Mesenchymal stem cell (in vitro differentiated cells and primary cell): ENCODE data around the gene NUP160.

Experiments used
- DNase-seq: peaks from one replicate; pipeline ENCODE4 v3.0.0-alpha.2; 2013
- H2AFZ ChIP-seq: one replicate; pipeline ENCODE4 v1.6.1; 2013; ENCODE audit warnings: low read depth, mild to moderate bottlenecking, control low read depth, inconsistent platforms, low read length, moderate library complexity
- H2AK5ac ChIP-seq: 2 replicates; pipeline ENCODE4 v1.6.1; 2013; ENCODE audit warnings: low read length, moderate library complexity, mild to moderate bottlenecking, inconsistent platforms; ENCODE audit not compliant: severe bottlenecking
- H2BK120ac ChIP-seq: one replicate; pipeline ENCODE4 v1.6.1; 2013; ENCODE audit warnings: low read depth, mild to moderate bottlenecking, inconsistent platforms, low read length, moderate library complexity
- H2BK12ac ChIP-seq, 2 experiments: one replicate each; pipeline ENCODE4 v1.6.1; 2013; ENCODE audit warnings: inconsistent platforms in 2 of 2, low read length in 2 of 2, mild to moderate bottlenecking in 2 of 2, moderate library complexity in 2 of 2, control low read depth in 1 of 2
- H2BK15ac ChIP-seq: one replicate; pipeline ENCODE4 v1.6.1; 2013; ENCODE audit warnings: mild to moderate bottlenecking, low read depth, inconsistent platforms; ENCODE audit not compliant: poor library complexity, severe bottlenecking
- H2BK5ac ChIP-seq: 2 replicates; pipeline ENCODE4 v1.6.1; 2013; ENCODE audit warnings: low read depth, mild to moderate bottlenecking, low read length, control low read depth, inconsistent platforms; ENCODE audit not compliant: poor library complexity, severe bottlenecking
- H3K14ac ChIP-seq, 2 experiments: one replicate each; pipeline ENCODE4 v1.6.1; 2013; ENCODE audit warnings: inconsistent platforms in 2 of 2, low read length in 2 of 2, control low read depth in 1 of 2, mild to moderate bottlenecking in 1 of 2, moderate library complexity in 1 of 2
- H3K18ac ChIP-seq, 2 experiments: one replicate each; pipeline ENCODE4 v1.6.1; 2013; ENCODE audit warnings: inconsistent platforms in 2 of 2, low read length in 2 of 2, control low read depth in 1 of 2, low read depth in 1 of 2, mild to moderate bottlenecking in 1 of 2
- H3K23ac ChIP-seq, 2 experiments: one replicate each; pipeline ENCODE4 v1.6.1; 2013; ENCODE audit warnings: inconsistent platforms in 2 of 2, low read length in 2 of 2, mild to moderate bottlenecking in 2 of 2, moderate library complexity in 2 of 2, control low read depth in 1 of 2
- H3K27ac ChIP-seq: 2 replicates; pipeline ENCODE4 v1.5.1; 2013; ENCODE audit warnings: mild to moderate bottlenecking, moderate library complexity, low read length, control low read depth, inconsistent platforms; ENCODE audit not compliant: poor library complexity, severe bottlenecking
- H3K27me3 ChIP-seq, 2 experiments: 2 replicates each; pipeline versions ENCODE4 v1.6.1 to v1.7.0; 2013; ENCODE audit warnings: low read length in 2 of 2, mild to moderate bottlenecking in 2 of 2, moderate library complexity in 2 of 2, control low read depth in 1 of 2, inconsistent platforms in 1 of 2; ENCODE audit not compliant: control insufficient read depth in 1 of 2, insufficient read depth in 1 of 2
- H3K36me3 ChIP-seq, 2 experiments: 2 replicates each; pipeline versions ENCODE4 v1.6.1 to v1.7.0; 2013; ENCODE audit warnings: low read length in 2 of 2, control low read depth in 1 of 2, inconsistent platforms in 1 of 2, low read depth in 1 of 2, mild to moderate bottlenecking in 1 of 2; ENCODE audit not compliant: insufficient read depth in 2 of 2, control insufficient read depth in 1 of 2
- H3K4ac ChIP-seq, 2 experiments: one replicate each; pipeline ENCODE4 v1.6.1; 2013; ENCODE audit warnings: inconsistent platforms in 2 of 2, low read length in 2 of 2, mild to moderate bottlenecking in 2 of 2, moderate library complexity in 2 of 2, control low read depth in 1 of 2, low read depth in 1 of 2
- H3K4me1 ChIP-seq: 2 replicates; pipeline ENCODE4 v1.6.1; 2013; ENCODE audit warnings: low read depth, low read length, control low read depth; ENCODE audit not compliant: control insufficient read depth, insufficient read depth
- H3K4me2 ChIP-seq: 2 replicates; pipeline ENCODE4 v1.6.1; 2013; ENCODE audit warnings: low read length, mild to moderate bottlenecking, inconsistent platforms; ENCODE audit not compliant: poor library complexity, severe bottlenecking
- H3K4me3 ChIP-seq, 2 experiments: 2 replicates each; pipeline versions ENCODE4 v1.5.1 to v1.7.0; 2013; ENCODE audit warnings: low read length in 2 of 2, mild to moderate bottlenecking in 2 of 2, control low read depth in 1 of 2, low read depth in 1 of 2; ENCODE audit not compliant: insufficient read depth in 1 of 2
- H3K79me1 ChIP-seq: replicated peaks from 2 replicates; pipeline ENCODE4 v1.6.1; 2013; ENCODE audit warnings: mild to moderate bottlenecking, control low read depth, low read length, inconsistent platforms; ENCODE audit not compliant: poor library complexity, severe bottlenecking
- H3K9ac ChIP-seq: 2 replicates; pipeline ENCODE4 v1.7.0; 2013; ENCODE audit warnings: mild to moderate bottlenecking, low read length, moderate library complexity
- H3K9me3 ChIP-seq: 2 replicates; pipeline ENCODE4 v1.7.0; 2013; ENCODE audit warnings: mild to moderate bottlenecking, low read length; ENCODE audit not compliant: control insufficient read depth
- H4K8ac ChIP-seq: one replicate; pipeline ENCODE4 v1.6.1; 2013; ENCODE audit warnings: inconsistent platforms, mild to moderate bottlenecking, low read length, moderate library complexity
- H4K91ac ChIP-seq: one replicate; pipeline ENCODE4 v1.6.1; 2013; ENCODE audit warnings: mild to moderate bottlenecking, low read length, inconsistent platforms
- WGBS: methylation state at CpG from one replicate; pipeline ENCODE4 v1.1.7; 2013; ENCODE audit warnings: mixed read lengths; 5-methylcytosine and 5-hydroxymethylcytosine counted together

NUP160 gene

DNA sequence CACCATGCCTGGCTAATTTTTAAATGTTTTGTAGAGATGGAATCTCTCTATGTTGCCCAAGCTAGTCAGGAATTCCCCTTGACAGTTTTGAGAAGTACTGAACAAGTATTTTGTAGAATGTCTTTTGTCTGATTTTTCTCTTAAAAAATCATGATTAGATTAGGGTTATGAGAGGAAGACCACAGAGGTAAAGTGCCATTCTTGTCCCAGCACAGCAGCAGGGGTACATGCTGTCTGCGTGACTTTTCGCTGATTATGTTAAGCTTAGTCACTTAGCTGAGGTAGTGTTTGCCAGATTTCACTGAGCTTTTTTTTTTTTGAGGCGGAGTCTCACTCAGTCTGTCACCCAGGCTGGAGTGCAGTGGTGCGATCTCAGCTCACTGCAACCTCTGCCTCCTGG is 13.6 kb upstream of the NUP160 start:
- H3K14ac ChIP-seq = no peak overlapping the region
- peak overlapping the region in 1 of 2 experiments; percentile 52 for H2BK12ac ChIP-seq
- H3K4ac ChIP-seq = no peak overlapping the region
- no peak overlapping the region for H3K23ac ChIP-seq
- H2BK15ac ChIP-seq = no peak overlapping the region
- H4K91ac ChIP-seq = no peak overlapping the region
- no peak overlapping the region for H4K8ac ChIP-seq
- H3K4me2 ChIP-seq = no peak overlapping the region
- H3K9ac ChIP-seq = peak overlapping the region; percentile 51
- H2AK5ac ChIP-seq = no peak overlapping the region
- H2BK120ac ChIP-seq = peak overlapping the region; percentile 79
- H3K36me3 ChIP-seq = no peaks in the 10 kb centered on the region
- H3K79me1 ChIP-seq = no peaks in the 10 kb centered on the region
- H3K9me3 ChIP-seq = no peaks in the 10 kb centered on the region
- no peak overlapping the region for H2BK5ac ChIP-seq
- H3K4me1 ChIP-seq = no peaks in the 10 kb centered on the region
- no peak overlapping the region for H3K18ac ChIP-seq
- H2AFZ ChIP-seq = no peak overlapping the region
- H3K27ac ChIP-seq = no peak overlapping the region
- no peak overlapping the region for H3K4me3 ChIP-seq
- WGBS = 46% methylated on average over 3 of the region's 4 CpGs
- DNase-seq = peak; percentile 80
- no peaks in the 10 kb centered on the region for H3K27me3 ChIP-seq

DNA sequence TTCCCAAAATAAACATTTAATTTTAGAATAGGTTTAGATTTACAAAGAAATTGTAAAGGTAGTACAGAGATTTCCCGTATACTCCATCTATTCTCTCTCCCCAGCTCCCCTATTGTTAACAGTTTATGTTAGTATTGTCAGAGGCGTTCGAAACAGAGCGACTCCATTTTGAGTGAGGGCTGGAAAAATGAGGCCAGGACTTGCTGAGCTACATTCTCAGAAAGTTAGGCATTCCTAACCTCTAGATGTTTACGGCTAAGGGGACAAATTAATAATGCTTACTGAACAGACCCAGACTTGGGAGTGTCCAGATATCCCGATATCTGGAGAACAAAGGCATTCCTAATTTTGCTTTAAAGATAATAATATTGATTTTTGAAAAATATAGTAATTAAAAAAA is 12.4 kb upstream of the NUP160 start:
- H3K36me3 ChIP-seq = no peaks in the 10 kb centered on the region
- H3K79me1 ChIP-seq = no peaks in the 10 kb centered on the region
- no peaks in the 10 kb centered on the region for H3K27me3 ChIP-seq
- H3K4me3 ChIP-seq = no peak overlapping the region
- no peaks in the 10 kb centered on the region for H3K9me3 ChIP-seq
- whole genome bisulfite sequencing = 93% methylated on average over 4 of the region's 6 CpGs
- no peak for DNase-seq
- no peak overlapping the region for H3K23ac ChIP-seq
- H3K4me2 ChIP-seq = no peak overlapping the region
- H2AK5ac ChIP-seq = no peak overlapping the region
- H2AFZ ChIP-seq = no peak overlapping the region
- no peak overlapping the region for H2BK5ac ChIP-seq
- H3K4me1 ChIP-seq = no peaks in the 10 kb centered on the region
- H2BK12ac ChIP-seq = no peak overlapping the region
- no peak overlapping the region for H2BK15ac ChIP-seq
- H4K8ac ChIP-seq = no peak overlapping the region
- H3K9ac ChIP-seq = no peak overlapping the region
- no peak overlapping the region for H3K27ac ChIP-seq
- no peak overlapping the region for H3K18ac ChIP-seq
- no peak overlapping the region for H4K91ac ChIP-seq
- no peak overlapping the region for H3K4ac ChIP-seq
- H3K14ac ChIP-seq = no peak overlapping the region
- no peak overlapping the region for H2BK120ac ChIP-seq

DNA sequence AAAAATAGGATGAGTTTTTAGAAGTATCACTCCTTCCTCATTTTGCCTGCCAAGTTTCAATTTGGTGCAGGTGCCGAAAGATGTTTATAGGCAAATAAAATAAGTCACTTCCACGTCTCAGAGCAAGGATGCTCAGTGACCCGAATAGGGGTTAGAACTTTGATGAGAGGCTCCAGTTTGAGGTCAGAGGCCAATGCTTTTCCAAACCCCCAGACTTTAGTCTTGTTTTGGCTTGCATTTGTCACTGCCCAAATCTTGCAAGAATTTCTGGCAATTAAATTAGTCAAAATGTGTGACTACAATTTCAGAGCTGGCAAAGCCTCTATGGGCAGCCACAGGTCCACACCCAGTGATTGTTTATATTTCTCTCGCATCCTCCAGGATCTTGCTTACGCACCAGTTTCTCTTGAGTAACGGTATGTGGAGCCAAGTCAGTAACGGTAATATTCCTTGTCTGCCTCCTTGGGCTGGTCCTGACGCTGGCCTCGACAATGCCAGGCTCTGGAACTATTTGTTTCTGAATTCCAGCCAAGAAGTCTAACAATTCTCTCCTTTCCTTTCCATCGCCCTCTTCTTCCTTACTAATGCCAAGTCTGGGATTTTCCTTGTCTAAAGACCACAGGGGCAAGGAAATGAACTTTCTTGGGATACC is 9.9 kb upstream of the NUP160 start:
- Histone ChIP-seq H3K4ac (no peak overlapping the region), H2BK5ac (no peak overlapping the region), H4K91ac (no peak overlapping the region), H2AK5ac (no peak overlapping the region), H2BK15ac (no peak overlapping the region), H3K4me2 (no peak overlapping the region), H2BK12ac (peak overlapping the region in 1 of 2 experiments; percentile 28), H4K8ac (no peak overlapping the region), H3K14ac (no peak overlapping the region), H3K9me3 (no peaks in the 10 kb centered on the region), H3K27ac (no peak overlapping the region), H3K4me3 (no peak overlapping the region), H3K79me1 (no peaks in the 10 kb centered on the region), H3K27me3 (no peaks in the 10 kb centered on the region), H3K9ac (peak overlapping the region; percentile 65), H3K18ac (no peak overlapping the region), H3K4me1 (peaks cover 1% of the 10 kb centered on the region), H3K36me3 (no peaks in the 10 kb centered on the region), H2AFZ (no peak overlapping the region), H3K23ac (no peak overlapping the region), H2BK120ac (no peak overlapping the region)
- DNase-seq = peak; percentile 69
- WGBS = 62% methylated on average over 10 of the region's 10 CpGs

DNA sequence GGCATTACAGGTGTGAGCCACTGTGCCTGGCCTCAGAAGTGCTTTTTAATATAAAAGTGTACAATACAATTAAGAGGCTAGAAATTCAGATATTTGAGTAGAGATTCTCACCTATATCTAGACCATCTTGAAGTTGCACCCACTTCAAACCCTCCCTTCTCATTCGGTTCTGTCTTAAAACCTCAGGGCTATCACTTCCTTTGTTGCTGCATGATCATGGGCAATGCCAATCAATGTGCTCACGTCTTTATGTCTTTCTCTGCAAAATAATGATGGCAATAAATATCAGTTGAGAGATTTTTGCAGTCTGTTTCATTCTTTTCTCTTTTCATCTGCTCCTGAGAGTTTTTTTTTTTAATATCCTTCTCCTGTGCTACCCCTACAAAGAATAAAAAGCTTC is 9.3 kb upstream of the NUP160 start:
- no peak overlapping the region for H3K18ac ChIP-seq
- no peak overlapping the region for H2BK15ac ChIP-seq
- no peaks in the 10 kb centered on the region for H3K79me1 ChIP-seq
- DNase-seq = no peak
- H3K36me3 ChIP-seq = no peaks in the 10 kb centered on the region
- no peak overlapping the region for H2AFZ ChIP-seq
- no peak overlapping the region for H2BK120ac ChIP-seq
- H3K27ac ChIP-seq = no peak overlapping the region
- no peaks in the 10 kb centered on the region for H3K27me3 ChIP-seq
- H4K8ac ChIP-seq = no peak overlapping the region
- no peak overlapping the region for H2BK12ac ChIP-seq
- WGBS = 57% methylated on average over 1 of the region's 2 CpGs
- H3K4me2 ChIP-seq = no peak overlapping the region
- no peak overlapping the region for H3K4ac ChIP-seq
- no peak overlapping the region for H2BK5ac ChIP-seq
- H3K9ac ChIP-seq = peak overlapping the region; percentile 22
- H3K14ac ChIP-seq = no peak overlapping the region
- no peak overlapping the region for H3K23ac ChIP-seq
- H4K91ac ChIP-seq = no peak overlapping the region
- H3K4me3 ChIP-seq = no peak overlapping the region
- H2AK5ac ChIP-seq = no peak overlapping the region
- peaks cover 1% of the 10 kb centered on the region for H3K4me1 ChIP-seq
- H3K9me3 ChIP-seq = no peaks in the 10 kb centered on the region
